ENCODE measurements around the gene GLT1D1.

GRCh38 chr12:128871516-128871892 is 18.2 kb downstream of the GLT1D1 start:
- TF ChIP-seq CTCF (IDR thresholded peaks at IDR 0.05): no peak
- TF ChIP-seq POLR2A (IDR thresholded peaks at IDR 0.05): no peak

Data from esophagus squamous epithelium (tissue), 4 donors.